Common myeloid progenitor, CD34-positive (primary cell): ENCODE measurements around the gene MRPL58.

Source experiments
- CTCF ChIA-PET: fragments of 350-600 bp; sonication (Branson Sonifier 250); formaldehyde crosslinking; loops from one replicate; lab custom pipeline; 2021; ENCODE audit warnings: antibody characterized with exemption; lab: Charles Lee
- POLR2A ChIA-PET: fragments of 350-600 bp; sonication (Branson Sonifier 250); formaldehyde crosslinking; loops from one replicate; lab custom pipeline; 2021; ENCODE audit warnings: antibody characterized with exemption; lab: Charles Lee
- DNase-seq, 3 donors: peaks; one replicate each; pipeline versions ENCODE4 v3.0.0 to v3.0.0-alpha.2; 2013
- H3K27ac ChIP-seq, 2 experiments: 1 replicate in 1 of 2; 2 replicates in 1 of 2; pipeline ENCODE4 v1.7.0; 2013; ENCODE audit warnings: inconsistent platforms in 2 of 2, low read length in 2 of 2, mild to moderate bottlenecking in 2 of 2, low read depth in 1 of 2, moderate library complexity in 1 of 2; ENCODE audit not compliant: severe bottlenecking in 2 of 2, insufficient read depth in 1 of 2, poor library complexity in 1 of 2
- H3K27me3 ChIP-seq, 5 experiments: replicated peaks in 2 of 5; 1 replicate in 3 of 5; 2 replicates in 2 of 5; pipeline versions ENCODE4 v1.6.1 to v1.7.0; 2013; ENCODE audit warnings: low read length in 4 of 5, mild to moderate bottlenecking in 2 of 5, moderate library complexity in 2 of 5, inconsistent platforms in 1 of 5; ENCODE audit not compliant: insufficient read depth in 5 of 5, control insufficient read depth in 4 of 5
- H3K36me3 ChIP-seq, 4 experiments: 1 replicate in 2 of 4; 2 replicates in 2 of 4; pipeline versions ENCODE4 v1.6.1 to v1.7.0; 2013; ENCODE audit warnings: low read length in 3 of 4, control low read depth in 1 of 4, mild to moderate bottlenecking in 1 of 4; ENCODE audit not compliant: control insufficient read depth in 4 of 4, insufficient read depth in 4 of 4
- H3K4me1 ChIP-seq, 4 experiments: 1 replicate in 3 of 4; 2 replicates in 1 of 4; pipeline versions ENCODE4 v1.6.1 to v1.7.1; 2013; ENCODE audit warnings: low read length in 3 of 4, mild to moderate bottlenecking in 3 of 4, control low read depth in 1 of 4, inconsistent platforms in 1 of 4, moderate library complexity in 1 of 4; ENCODE audit not compliant: control insufficient read depth in 4 of 4, insufficient read depth in 4 of 4; ENCODE audit errors: control extremely low read depth in 1 of 4
- H3K4me3 ChIP-seq, 7 experiments: 1 replicate in 4 of 7; 2 replicates in 3 of 7; pipeline versions ENCODE4 v1.5.1 to v1.7.0; 2013; ENCODE audit warnings: mild to moderate bottlenecking in 7 of 7, low read length in 6 of 7, moderate library complexity in 6 of 7, inconsistent platforms in 2 of 7, low read depth in 2 of 7, control low read depth in 1 of 7; ENCODE audit not compliant: insufficient read depth in 4 of 7, control insufficient read depth in 1 of 7; ENCODE audit errors: extremely low read depth in 1 of 7
- H3K9me3 ChIP-seq, 5 experiments: 1 replicate in 4 of 5; 2 replicates in 1 of 5; pipeline versions ENCODE4 v1.6.1 to v1.7.1; 2013; ENCODE audit warnings: low read length in 4 of 5, mild to moderate bottlenecking in 2 of 5, inconsistent platforms in 1 of 5, low read depth in 1 of 5, moderate library complexity in 1 of 5; ENCODE audit not compliant: control insufficient read depth in 4 of 5, insufficient read depth in 2 of 5; ENCODE audit errors: control extremely low read depth in 1 of 5
- WGBS: methylation state at CpG from one replicate; pipeline ENCODE4 v1.1.5; 2013; ENCODE audit not compliant: insufficient coverage; 5-methylcytosine and 5-hydroxymethylcytosine counted together

MRPL58 gene

DNA sequence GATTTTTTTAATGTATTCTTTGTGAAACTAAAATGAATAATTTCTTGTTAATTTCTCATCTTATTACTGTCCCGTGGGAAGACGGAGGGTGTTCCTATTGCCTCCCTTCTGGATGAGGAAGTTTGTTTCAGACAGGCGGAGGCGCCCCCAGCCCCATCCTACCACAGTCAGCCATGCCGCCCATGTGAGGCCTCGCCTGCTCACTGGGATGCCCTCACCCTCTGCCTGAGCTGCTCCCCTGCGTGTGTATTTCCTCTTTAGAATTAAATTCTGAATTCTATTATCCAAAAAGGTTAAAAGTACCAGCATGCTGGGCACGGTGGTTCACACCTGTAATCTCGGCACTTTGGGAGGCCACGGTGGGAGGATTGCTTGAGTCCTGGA lies 48.6 kb downstream of the MRPL58 start:
- Histone ChIP-seq H3K27me3 (no peaks in the 10 kb centered on the region), H3K4me1 (peaks cover 1 to 18% (median 15%) of the 10 kb centered on the region in 4 experiments), H3K36me3 (peaks cover 9 to 60% (median 49%) of the 10 kb centered on the region in 4 experiments), H3K27ac (no peak overlapping the region), H3K4me3 (no peak overlapping the region), H3K9me3 (no peaks in the 10 kb centered on the region)
- WGBS: 93% methylated on average over 10 of the region's 10 CpGs
- CTCF ChIA-PET: interaction anchor here (0.6 to 9.9 kb wide), 16 partner anchors 12 to 201 kb away, joined by 3 to 107 read pairs (median 4); partner anchors contain the start of genes ARMC7, GGA3, KCTD2 and MRPL58
- POLR2A ChIA-PET: interaction anchor here (0.6 to 1.4 kb wide), 3 partner anchors 15 to 49 kb away, joined by 3 to 6 read pairs (median 3); partner anchors contain the start of gene ARMC7
- no peak for DNase-seq

DNA sequence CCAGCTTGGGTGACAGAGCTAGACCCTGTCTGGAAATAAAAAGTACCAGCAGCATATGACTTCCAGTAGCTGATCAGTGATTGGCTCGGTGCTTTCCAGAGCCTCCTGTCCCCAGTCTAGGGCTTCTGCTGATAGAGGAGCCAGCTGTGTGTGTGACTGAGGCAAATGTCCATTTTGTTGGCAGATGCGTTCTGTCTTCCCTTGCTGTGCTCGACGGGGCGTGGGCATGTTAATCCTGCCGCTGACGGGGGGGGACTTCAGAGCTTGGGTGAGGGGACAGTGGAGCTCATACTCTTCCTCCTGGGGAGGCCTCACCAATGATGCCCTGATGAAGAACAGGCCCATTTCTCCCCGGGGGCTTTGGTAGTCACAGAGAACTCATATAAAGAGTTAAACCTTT lies 49.1 kb downstream of the MRPL58 start:
- ChIA-PET CTCF (interaction anchor here (0.5 to 9.9 kb wide), 14 partner anchors 11 to 200 kb away, joined by 3 to 107 read pairs (median 6); partner anchors contain the start of genes ARMC7, GGA3, MRPL58 and MRPS7), POLR2A (no interaction called here)
- Histone ChIP-seq H3K36me3 (peaks cover 9 to 58% (median 46%) of the 10 kb centered on the region in 4 experiments), H3K27me3 (no peaks in the 10 kb centered on the region), H3K27ac (no peak overlapping the region), H3K4me3 (no peak overlapping the region), H3K9me3 (no peaks in the 10 kb centered on the region), H3K4me1 (peaks cover 1 to 18% (median 16%) of the 10 kb centered on the region in 4 experiments)
- 96% methylated on average over 7 of the region's 8 CpGs for WGBS
- DNase-seq: no peak

DNA sequence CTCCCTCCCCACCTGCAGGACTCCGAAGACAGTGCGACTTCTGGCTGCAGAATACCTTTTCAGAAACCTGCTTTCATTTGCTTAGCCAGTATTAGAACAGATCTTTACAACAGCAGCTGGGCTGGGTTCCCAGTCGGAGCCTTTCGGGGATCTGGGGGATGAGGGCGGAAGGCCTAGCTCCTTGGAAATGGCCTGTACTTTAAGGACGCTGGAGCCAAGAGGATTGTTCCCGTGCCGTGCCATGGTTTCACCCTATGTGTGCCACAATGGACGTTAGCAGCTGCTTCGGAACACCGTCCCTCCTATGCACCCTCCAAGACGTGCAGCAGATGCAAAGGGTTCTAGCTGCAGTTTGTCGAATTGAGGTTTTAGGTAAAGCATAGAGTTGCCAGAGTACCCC lies 50.7 kb downstream of the MRPL58 start:
- Histone ChIP-seq H3K9me3 (no peaks in the 10 kb centered on the region), H3K27ac (no peak overlapping the region)
- POLR2A ChIA-PET: no interaction called here

DNA sequence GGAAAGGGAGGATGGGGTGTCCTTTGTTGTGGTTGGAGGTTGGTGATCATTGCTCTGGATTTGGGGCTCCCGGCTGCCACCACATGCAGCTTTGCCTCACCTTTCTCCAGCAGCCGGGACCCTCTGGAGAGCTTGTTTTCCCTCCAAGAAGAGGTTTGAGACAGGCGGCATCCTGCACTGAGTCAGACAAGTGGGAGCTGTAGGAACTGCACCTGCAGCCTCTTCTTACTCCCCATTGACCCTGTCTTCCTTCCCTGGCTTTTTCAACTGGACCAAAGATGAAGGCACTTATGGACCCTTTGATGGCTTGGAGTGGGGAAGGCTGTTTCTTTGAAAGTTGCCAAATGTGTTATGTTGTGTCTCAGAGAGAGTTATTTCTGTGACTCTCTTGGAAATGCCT lies 51.2 kb downstream of the MRPL58 start:
- Histone ChIP-seq H3K27ac (no peak overlapping the region), H3K27me3 (no peaks in the 10 kb centered on the region), H3K9me3 (no peaks in the 10 kb centered on the region), H3K36me3 (peaks cover 9 to 58% (median 45%) of the 10 kb centered on the region in 4 experiments), H3K4me3 (no peak overlapping the region), H3K4me1 (peaks cover 1 to 26% (median 26%) of the 10 kb centered on the region in 4 experiments)
- CTCF ChIA-PET: interaction anchor here (1.0 to 9.9 kb wide), 7 partner anchors 9 to 102 kb away, joined by 3 to 107 read pairs (median 10); partner anchors contain the start of genes ARMC7 and NT5C
- 100% methylated on average over 3 of the region's 3 CpGs for WGBS
- POLR2A ChIA-PET: no interaction called here
- DNase-seq: no peak

More for the DNA sequence above, 50.7 kb downstream of the MRPL58 start:
- no peak for DNase-seq
- peaks cover 9 to 58% (median 45%) of the 10 kb centered on the region in 4 experiments for H3K36me3 ChIP-seq
- H3K27me3 ChIP-seq: no peaks in the 10 kb centered on the region
- H3K4me3 ChIP-seq: no peak overlapping the region
- CTCF ChIA-PET: interaction anchor here (1.0 to 9.9 kb wide), 6 partner anchors 10 to 102 kb away, joined by 3 to 107 read pairs (median 22); partner anchors contain the start of genes ARMC7 and NT5C
- WGBS: 93% methylated on average over 13 of the region's 13 CpGs
- H3K4me1 ChIP-seq: peaks cover 1 to 26% (median 26%) of the 10 kb centered on the region in 4 experiments

DNA sequence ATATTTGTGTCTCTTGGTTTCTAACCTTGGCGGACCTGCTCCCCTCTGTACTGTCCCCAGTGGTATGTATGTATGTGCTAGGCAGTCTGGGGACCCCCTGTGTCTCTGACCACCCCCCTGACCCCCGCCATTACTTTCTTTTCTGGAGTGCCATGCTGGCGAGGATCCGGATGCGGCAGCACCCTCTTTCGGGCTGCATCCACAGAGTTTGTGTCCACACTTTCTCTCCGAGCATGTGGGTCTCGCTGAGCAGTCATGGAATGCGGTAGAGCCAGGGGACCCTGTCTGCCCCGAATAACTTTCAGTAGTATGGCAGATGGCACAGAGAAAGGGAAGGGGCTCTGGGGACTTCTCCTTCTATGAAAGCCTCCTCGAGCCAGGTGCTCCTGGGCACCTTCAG lies 51.6 kb downstream of the MRPL58 start:
- Histone ChIP-seq H3K27me3 (no peaks in the 10 kb centered on the region), H3K4me1 (peaks cover 1 to 26% (median 26%) of the 10 kb centered on the region in 4 experiments), H3K9me3 (no peaks in the 10 kb centered on the region), H3K36me3 (peaks cover 9 to 58% (median 45%) of the 10 kb centered on the region in 4 experiments), H3K27ac (no peak overlapping the region), H3K4me3 (no peak overlapping the region)
- POLR2A ChIA-PET: no interaction called here
- 89% methylated on average over 11 of the region's 11 CpGs for WGBS
- CTCF ChIA-PET: interaction anchor here (0.9 to 9.9 kb wide), 6 partner anchors 9 to 67 kb away, joined by 3 to 107 read pairs (median 4); partner anchors contain the start of genes ARMC7 and NT5C
- DNase-seq: no peak

DNA sequence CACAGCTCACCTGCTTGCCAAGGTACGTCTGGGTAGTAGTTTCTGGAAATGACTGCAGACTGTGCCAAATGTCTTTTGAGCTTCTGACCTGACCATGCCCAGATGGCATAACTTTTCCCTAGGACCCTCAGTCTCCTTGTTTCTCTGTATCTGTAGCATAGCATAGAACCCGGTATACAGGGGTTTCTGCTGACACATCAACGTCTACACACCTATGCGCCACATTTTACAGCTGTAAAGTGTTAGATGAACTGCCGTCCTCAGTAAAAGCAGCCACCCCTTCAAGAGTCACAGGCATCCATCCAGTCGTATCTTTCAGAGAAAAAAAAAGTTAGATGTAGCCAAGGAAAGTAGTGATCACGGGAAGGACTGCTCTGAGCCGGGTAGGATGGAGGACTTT lies 52.0 kb downstream of the MRPL58 start:
- no peak for DNase-seq
- POLR2A ChIA-PET: no interaction called here
- no peak overlapping the region for H3K4me3 ChIP-seq
- H3K36me3 ChIP-seq: peaks cover 9 to 55% (median 44%) of the 10 kb centered on the region in 4 experiments
- H3K9me3 ChIP-seq: no peaks in the 10 kb centered on the region
- CTCF ChIA-PET: interaction anchor here (0.6 to 9.9 kb wide), 7 partner anchors 8 to 137 kb away, joined by 3 to 107 read pairs (median 3); partner anchors contain the start of gene NT5C
- peaks cover 1 to 26% (median 24%) of the 10 kb centered on the region in 4 experiments for H3K4me1 ChIP-seq
- H3K27ac ChIP-seq: no peak overlapping the region
- 96% methylated on average over 8 of the region's 8 CpGs for WGBS
- H3K27me3 ChIP-seq: no peaks in the 10 kb centered on the region
